ENCODE results near the gene KLRC1. TPM values are rescaled to one million over a fixed set of nuclear protein-coding genes. Genes with fewer than 3 reads are reported as not detected.
"Not testable (repeated sequence)": the region's sequence is repeated elsewhere in the genome, so short reads cannot be mapped to it uniquely, and the experiment has no call there.

The KLRC1 gene
- total RNA-seq, 2 donors from 2014 or later = 0.24 TPM; not detected in 1

- no peak for TF ChIP-seq CTCF (IDR thresholded peaks at IDR 0.05)
- no peaks in the 10 kb centered on the region for H3K9me3 ChIP-seq
- no peaks in the 10 kb centered on the region for H3K4me1 ChIP-seq
- no peak overlapping the region for H3K4me3 ChIP-seq
- no peaks in the 10 kb centered on the region for H3K27me3 ChIP-seq
- no peaks in the 10 kb centered on the region for H3K36me3 ChIP-seq
- no peak overlapping the region for H3K27ac ChIP-seq
- DNase-seq (ENCODE audit: low spot score) = no peak
These were observed 4.9 kb downstream of the KLRC1 start for GRCh38 chr12:10448236-10448635.

GRCh38 chr12:10446052-10446451 lies 7.1 kb downstream of the KLRC1 start:
- DNase-seq (ENCODE audit: low spot score); H3K27ac ChIP-seq; H3K36me3 ChIP-seq; H3K4me3 ChIP-seq; H3K27me3 ChIP-seq; H3K4me1 ChIP-seq; H3K9me3 ChIP-seq: not testable (repeated sequence)

GRCh38 chr12:10441144-10441543 lies 12.0 kb downstream of the KLRC1 start:
- H3K36me3 ChIP-seq; H3K4me1 ChIP-seq; H3K27ac ChIP-seq; H3K27me3 ChIP-seq; H3K9me3 ChIP-seq; H3K4me3 ChIP-seq; DNase-seq (ENCODE audit: low spot score): not testable (repeated sequence)

- not testable (repeated sequence) for DNase-seq (ENCODE audit: low spot score); H3K4me3 ChIP-seq; H3K36me3 ChIP-seq; H3K4me1 ChIP-seq; H3K27ac ChIP-seq; H3K27me3 ChIP-seq; H3K9me3 ChIP-seq
These were observed 13.4 kb downstream of the KLRC1 start for GRCh38 chr12:10439608-10440274.

- H3K4me3 ChIP-seq; H3K9me3 ChIP-seq; H3K27me3 ChIP-seq; H3K27ac ChIP-seq; H3K4me1 ChIP-seq; DNase-seq (ENCODE audit: low spot score); H3K36me3 ChIP-seq: not testable (repeated sequence)
These were observed 15.6 kb downstream of the KLRC1 start for GRCh38 chr12:10437601-10438000.

GRCh38 chr12:10435816-10436215 lies 17.4 kb downstream of the KLRC1 start, which contains the start of gene KLRC2:
Gene KLRC2 (minus strand): TSS chr12:10436010. CDS start chr12:10435986, 24 bp downstream.
- H3K4me1 ChIP-seq, H3K9me3 ChIP-seq, H3K36me3 ChIP-seq, H3K27me3 ChIP-seq, H3K27ac ChIP-seq, H3K4me3 ChIP-seq: not testable (repeated sequence)
- DNase-seq (ENCODE audit: low spot score) = peak; percentile 57

- not testable (repeated sequence) for H3K4me3 ChIP-seq; H3K27ac ChIP-seq; H3K36me3 ChIP-seq; DNase-seq (ENCODE audit: low spot score); H3K4me1 ChIP-seq; H3K9me3 ChIP-seq; H3K27me3 ChIP-seq
These were observed 22.6 kb downstream of the KLRC1 start for GRCh38 chr12:10430623-10431022.

- not testable (repeated sequence) for H3K27me3 ChIP-seq; H3K4me3 ChIP-seq; DNase-seq (ENCODE audit: low spot score); H3K27ac ChIP-seq; H3K36me3 ChIP-seq; H3K4me1 ChIP-seq; H3K9me3 ChIP-seq
These were observed 27.2 kb downstream of the KLRC1 start for GRCh38 chr12:10425938-10426337.

GRCh38 chr12:10424260-10424899 lies 28.8 kb downstream of the KLRC1 start:
- H3K9me3 ChIP-seq; H3K36me3 ChIP-seq; H3K4me3 ChIP-seq; H3K27ac ChIP-seq; H3K27me3 ChIP-seq; DNase-seq (ENCODE audit: low spot score); H3K4me1 ChIP-seq: not testable (repeated sequence)

GRCh38 chr12:10422159-10422558 lies 31.0 kb downstream of the KLRC1 start:
- not testable (repeated sequence) for H3K27ac ChIP-seq; H3K4me3 ChIP-seq; H3K4me1 ChIP-seq; DNase-seq (ENCODE audit: low spot score); H3K27me3 ChIP-seq; H3K9me3 ChIP-seq; H3K36me3 ChIP-seq

- not testable (repeated sequence) for H3K4me3 ChIP-seq; H3K36me3 ChIP-seq; H3K9me3 ChIP-seq; H3K27ac ChIP-seq; H3K27me3 ChIP-seq; DNase-seq (ENCODE audit: low spot score); H3K4me1 ChIP-seq
These were observed 32.8 kb downstream of the KLRC1 start, which contains the start of gene KLRC3 for GRCh38 chr12:10420334-10420733. Gene KLRC3 (minus strand): TSS chr12:10420595. CDS start chr12:10420550, 45 bp downstream.

Data from right atrium auricular region (tissue), 2 donors.